GM19238 (cell line): ENCODE data around the gene TTBK2.
"Not testable (repeated sequence)": the region's sequence is repeated elsewhere in the genome, so short reads cannot be mapped to it uniquely, and the experiment has no call there.

Experiments used
- DNase-seq: peaks from one replicate; pipeline ENCODE4 v3.0.0; 2011; ENCODE audit warnings: low spot score; ENCODE audit not compliant: insufficient read length

The TTBK2 gene

DNA sequence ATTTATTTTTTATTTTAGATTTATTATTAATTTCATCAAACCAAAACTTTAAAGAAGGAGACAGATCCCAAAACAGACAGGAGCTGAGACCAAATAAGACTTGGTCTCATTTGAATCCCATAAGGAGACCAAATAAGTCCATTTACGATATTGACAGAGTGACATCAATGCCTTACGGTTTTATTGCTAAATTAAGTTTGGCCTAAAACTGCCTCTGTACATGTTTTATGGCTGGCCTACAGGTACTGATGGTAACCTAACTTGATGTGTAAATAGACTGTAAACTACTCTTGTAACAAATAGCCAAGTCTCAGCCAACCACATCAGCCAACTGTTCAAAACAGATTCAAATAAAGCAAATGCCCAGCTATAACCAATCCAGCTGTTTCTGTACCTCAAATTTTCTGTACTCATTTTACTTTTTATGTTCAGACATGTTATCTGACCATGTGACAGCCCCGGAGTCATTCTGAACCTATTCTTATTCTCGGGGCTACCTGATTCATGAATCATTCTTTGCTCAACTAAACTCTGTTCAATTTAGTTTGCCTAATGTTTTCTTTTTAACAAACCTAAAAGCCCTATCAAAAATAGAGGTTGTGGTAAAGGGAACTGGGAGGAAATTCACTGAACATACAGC is 94.2 kb downstream of the TTBK2 start:
- no peak for DNase-seq

DNA sequence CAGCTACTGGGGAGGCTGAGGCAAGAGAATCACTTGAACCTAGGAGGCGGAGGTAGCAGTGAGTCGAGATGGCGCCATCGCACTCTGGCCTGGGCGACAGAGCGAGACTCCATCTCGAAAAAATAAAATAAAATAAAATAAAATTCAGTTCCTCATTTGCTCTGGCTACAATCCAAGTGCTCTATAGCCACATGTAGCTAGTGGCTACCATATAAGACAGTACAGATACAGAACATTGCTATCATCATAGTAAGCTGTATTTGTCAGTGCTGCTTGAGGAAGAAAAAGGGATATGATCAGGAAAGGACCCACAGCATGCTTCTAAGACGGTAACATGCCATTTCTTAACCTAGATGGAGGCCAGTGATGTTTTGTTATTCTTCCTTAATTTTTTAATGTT is 95.0 kb downstream of the TTBK2 start:
- no peak for DNase-seq

DNA sequence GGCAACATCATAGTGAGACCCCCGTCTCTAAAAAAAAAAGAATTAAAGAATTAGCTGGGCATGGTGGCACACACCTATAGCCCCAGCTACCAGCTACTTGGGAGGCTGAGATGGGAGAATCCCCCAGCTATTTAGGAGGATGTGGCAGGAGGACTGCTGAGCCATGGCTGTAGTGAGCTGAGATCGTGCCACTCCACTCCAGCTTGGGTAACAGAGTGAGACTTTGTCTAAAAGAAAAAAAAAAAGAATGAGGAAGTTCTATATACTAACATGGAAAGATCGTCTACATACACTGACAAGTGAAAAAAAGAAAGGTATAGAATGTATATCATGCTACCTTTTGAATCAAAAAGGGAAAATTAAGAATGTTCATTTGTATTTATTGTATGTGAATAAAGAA is 99.8 kb downstream of the TTBK2 start:
- DNase-seq = no peak

DNA sequence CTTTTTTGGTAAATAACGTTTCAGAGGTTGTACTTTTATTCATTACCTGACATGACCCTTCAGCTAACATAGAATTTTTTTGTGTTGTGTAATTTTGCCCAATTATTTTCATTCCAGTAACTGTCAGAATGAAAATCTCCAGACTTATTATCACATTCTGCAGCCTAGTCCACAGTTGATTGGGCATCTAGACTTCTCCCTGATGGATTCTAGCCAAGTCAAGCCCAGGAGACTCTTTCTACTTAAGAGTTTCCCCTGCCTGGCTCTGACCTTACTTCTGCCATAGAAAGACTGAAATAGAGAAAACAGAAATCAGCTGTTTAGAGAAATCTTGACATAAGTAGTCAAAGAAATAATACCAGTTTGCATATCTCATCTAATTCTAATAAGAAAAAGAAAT is 100.8 kb downstream of the TTBK2 start:
- no peak for DNase-seq

DNA sequence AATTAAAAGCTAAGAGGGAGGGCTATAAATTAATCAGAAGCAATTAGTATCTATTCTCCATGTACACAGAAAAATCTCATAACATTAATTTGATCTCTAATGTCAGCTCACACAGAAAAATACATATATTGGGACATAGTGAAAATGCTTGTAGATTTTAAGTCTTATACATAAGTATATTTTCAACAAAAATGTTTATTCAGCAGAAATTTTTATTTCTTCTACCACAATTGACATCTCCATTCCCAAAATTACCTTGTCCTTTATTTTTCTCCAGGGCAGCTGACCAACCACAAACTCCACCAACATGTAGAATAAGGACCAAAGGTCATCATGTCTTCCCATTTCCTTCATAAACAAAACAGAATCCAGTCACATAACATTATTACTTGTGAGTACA is 109.1 kb downstream of the TTBK2 start:
- DNase-seq = no peak

DNA sequence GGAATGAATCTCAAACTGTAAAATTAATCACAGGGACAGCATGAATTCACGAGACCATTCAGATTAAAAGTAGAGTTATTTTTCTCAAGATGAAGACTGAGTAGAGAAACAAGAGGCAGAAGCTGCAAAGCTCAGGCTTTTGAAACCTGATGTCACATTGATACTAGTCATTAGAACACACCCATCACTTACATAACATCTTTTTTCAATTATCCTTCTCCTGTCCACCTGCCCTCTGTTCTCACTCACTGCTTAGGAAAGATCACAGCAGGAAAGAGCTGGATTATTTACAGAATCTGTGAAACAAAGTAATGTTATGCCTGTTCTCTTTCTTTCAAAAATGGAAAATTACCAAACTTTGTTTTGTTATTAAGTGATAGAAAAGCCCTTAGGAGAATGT is 111.7 kb downstream of the TTBK2 start:
- no peak for DNase-seq

DNA sequence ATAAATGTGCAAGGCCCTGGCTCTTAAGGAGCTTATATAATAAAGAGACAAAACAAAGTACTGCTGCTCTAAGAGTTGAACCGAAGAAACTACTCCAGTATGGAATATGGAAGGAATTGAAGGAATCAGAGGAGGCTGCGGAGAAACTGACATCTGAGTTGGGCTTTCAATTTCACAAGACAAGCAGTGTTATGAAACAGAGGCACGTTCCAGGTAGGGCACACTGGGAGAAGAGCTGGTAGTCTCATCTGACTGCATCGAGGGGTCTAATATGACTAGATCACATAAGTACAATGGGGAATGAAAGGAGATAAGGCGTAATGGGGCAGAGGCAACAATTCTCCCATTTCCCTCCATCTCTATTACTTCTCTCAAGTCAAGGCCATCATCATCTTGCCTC is 115.3 kb downstream of the TTBK2 start:
- DNase-seq = no peak

DNA sequence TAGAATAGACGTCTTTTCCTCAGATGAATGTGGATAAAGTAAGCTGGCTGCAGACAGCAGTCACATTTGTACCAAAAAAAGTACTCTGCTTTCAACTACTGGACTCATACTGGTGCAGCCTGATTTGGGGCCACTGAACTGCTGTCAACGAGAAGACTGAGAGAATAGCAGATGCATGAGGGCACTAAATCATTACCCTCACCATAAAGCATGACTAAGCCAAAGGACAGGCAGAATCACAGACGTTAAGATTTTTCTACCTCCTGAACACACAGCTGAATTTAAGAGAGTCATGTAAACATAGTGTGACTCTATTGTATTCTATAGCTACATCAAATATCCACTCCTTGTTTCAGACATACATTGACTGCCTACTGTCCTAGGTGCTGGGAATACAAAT is 115.8 kb downstream of the TTBK2 start:
- no peak for DNase-seq

DNA sequence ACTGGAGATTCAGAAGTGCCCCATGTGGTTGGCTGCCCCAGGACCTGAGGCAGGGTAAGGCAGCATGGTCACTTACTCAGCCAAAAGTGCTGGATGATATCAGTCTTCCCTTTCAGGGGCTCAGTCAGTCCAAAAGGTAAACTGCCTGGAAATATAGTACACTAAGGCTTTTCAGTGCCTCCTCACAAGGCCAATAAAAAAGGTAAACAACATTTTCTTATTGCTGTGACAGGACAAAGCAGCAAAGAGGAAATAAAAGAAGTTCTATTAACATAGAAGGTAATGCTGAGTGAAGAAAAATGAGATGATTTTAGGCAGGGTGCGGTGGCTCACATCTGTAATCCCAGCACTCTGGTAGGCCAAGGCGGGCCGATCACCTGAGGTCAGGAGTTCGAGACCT is 117.1 kb downstream of the TTBK2 start:
- DNase-seq = no peak

DNA sequence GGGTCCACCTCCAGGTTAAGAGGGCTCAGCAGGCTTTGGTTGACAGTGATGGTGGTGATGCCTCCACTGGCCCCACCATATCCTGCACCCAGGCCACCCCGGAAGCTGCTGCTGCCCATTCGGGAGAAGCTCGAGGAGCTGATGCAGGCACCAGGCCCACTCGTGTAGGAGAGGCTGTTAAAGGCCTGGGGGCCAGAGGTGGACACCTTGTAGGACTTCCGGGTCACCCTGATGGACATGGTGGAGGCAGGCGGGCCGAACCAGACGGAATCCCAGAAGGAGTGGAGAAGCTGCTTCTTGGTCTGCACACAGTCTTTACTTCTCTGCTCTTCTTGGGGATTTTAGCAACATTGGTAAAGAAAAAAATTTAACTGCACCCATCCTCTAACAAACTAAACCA is 118.4 kb downstream of the TTBK2 start:
- no peak for DNase-seq

DNA sequence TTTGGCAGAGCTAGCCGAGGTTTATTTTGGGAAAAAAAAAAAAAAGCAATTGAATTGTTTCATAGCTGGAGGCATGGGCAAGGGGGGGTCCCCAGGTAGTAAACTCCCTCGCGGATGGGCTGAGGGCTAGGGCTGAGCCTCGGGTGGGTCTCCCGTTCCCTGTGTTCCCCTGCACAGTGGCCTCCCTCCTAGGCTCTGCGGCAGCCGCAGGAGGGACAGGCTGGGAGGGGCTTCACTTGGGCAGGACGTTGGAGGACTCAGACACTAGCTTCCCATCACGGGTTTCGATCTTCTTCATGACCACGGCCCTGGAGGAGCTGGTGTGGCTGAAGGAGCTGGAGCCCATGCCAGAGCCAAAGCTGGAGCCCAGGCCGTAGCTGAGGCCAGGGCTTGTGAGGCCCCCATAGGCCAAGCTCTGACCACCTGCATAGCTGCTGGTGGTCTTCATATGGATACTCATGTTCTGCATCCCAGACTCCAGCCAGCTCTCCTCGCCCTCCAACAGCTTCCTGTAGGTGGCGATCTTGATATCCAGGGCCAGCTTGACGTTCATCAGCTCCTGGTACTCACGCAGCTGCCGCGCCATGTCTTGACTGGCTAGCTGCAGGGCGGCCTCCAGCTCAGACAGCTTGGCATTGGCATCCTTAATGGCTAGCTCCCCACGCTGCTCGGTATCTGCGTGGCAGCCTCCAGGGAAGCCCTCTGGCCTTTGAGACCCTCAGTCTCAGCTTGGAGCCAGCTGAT is 119.7 kb downstream of the TTBK2 start:
- no peak for DNase-seq

DNA sequence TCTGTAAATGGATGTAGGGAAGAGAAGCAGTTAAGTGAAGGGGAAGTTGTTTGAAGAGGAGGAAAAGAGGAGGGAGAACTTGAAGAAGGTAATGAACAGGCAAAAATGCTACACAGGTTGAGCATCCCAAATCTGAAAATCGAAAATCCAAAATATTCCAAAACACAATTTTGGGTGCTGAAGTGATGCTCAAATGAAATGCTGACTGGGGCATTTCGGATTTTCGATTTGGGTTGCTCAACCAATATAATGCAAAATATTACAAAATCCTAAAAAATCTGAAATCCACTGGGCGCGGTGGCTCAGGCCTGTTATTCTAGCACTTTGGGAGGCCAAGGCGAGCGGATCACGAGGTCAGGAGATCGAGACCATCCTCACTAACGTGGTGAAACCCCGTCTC is 121.8 kb downstream of the TTBK2 start:
- no peak for DNase-seq

DNA sequence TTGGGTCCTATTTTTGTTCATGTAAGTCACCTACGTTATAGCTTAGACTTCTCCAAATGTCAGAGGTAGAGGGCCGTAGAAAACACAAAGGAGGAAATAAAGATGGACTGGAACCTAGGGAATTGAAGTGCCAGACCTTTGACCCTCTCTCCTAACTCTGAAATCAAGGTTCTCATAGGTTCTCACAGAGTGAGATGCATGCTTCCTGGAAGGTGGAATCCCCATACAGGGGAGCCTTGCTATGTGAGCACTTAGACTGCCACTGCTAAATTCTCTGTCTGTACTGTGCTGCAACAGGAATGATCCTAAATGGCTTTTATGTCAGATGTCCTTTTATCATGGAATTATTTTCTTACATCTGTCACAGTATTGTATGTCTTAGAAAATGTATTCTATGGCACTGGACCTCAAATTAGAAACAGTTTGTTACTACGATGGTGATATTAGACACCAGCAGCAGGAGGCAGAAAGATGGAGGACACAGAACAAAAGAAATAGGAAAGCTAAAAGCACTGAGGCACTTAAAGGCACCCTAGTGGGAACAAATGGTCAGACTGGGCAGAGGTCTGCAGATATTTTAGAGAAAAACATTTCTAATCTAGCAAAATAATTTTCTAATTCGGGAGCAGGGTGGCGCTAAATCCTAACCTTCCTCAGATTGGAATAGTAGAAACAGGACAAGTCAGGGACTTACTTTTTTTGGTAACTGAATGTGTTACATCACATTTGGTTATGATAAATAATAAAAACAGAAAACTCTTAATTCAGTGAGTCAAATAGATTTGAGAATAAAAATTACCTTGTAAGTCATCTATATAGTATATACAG is 123.4 kb downstream of the TTBK2 start:
- no peak for DNase-seq

DNA sequence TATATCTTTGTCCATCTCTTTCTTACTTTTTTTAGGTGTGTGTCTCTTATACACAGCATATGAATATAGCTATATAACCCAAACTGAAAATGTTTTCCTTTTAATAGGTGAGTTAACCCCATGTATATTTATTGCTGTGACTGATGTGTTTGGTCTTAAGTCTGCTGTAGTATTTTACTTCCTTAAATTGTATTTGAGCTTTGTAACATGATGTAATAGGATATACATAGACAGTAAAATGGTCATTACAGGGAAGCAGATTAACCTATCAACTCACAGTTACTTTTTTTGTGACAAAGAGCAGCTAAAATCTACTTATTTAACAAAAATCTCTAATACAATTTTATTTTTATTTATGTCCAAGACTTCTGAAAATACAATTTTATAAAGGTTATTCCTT is 131.9 kb downstream of the TTBK2 start:
- DNase-seq = no peak

DNA sequence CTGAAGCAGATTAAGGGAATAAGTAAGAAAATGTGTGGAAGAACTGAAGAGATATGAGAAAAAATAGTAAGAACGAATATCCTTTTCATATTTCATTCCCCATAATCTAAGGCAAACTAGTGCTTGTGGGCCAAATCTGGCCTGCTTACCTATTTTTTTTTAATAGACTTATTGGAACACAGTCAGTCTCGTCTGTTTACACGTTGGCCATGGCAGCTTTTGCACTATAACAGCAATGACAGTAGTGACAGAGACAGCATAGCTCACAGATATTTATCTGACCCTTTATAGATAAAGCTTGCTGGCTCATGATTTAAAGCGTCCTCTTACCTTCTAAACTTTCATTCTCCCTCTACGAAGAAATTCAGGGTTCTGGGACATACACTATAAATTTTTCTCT is 133.6 kb downstream of the TTBK2 start:
- DNase-seq = no peak

DNA sequence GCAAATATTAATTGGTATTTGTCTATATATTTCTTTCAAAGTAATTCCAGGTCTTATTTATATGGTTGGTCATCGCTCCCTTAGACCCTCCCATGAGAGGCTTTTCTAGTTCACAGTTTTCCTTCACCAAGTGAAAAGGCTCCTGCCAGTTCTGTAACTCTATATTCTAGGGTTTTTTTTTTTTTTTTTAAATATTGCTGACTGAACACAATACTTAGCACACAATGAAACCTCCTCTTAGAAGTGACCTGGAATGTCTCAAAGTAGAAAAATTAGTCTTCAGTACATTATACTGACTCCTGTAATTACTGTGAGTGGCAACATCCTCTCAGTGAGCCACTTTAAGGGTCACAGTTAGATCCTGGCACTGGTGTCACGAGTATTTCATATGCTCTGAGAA is 135.0 kb downstream of the TTBK2 start:
- no peak for DNase-seq

DNA sequence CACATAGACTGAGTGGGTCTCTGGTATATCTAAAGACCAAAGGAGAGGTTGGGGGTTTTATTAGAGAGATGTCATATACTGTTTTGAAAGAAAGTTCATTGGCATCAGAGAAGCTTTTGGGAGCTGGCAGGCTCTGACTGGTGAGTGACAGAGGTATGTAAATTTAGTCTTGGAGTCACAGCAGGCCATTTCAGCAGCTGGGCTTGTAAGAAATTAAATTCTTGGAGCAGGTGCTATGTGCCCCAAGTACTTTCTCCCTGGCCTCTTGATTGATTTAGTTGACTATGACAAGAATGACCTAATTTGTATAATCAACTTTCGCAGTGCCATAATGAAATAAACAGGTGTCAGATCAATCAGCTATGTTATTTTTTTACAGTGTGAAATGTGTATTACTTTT is 135.9 kb downstream of the TTBK2 start:
- DNase-seq = no peak

DNA sequence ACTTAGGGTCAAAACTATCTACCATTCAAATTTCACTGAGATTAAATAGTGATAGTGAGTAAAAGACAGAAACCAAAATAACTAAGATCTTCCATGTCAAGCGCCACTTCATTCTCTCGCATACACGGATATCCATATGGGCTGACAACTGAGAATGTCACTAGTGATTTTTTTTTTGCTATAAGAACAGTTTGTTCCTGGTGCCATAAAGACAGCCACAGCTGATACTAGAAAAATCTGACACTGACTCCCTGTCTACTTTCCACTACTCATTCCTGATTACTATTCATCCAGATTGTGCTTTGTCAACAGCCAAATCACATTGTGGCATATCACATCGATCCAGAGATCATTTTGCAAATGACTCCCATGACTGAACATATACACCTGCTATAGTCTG is 137.9 kb downstream of the TTBK2 start:
- DNase-seq = no peak

DNA sequence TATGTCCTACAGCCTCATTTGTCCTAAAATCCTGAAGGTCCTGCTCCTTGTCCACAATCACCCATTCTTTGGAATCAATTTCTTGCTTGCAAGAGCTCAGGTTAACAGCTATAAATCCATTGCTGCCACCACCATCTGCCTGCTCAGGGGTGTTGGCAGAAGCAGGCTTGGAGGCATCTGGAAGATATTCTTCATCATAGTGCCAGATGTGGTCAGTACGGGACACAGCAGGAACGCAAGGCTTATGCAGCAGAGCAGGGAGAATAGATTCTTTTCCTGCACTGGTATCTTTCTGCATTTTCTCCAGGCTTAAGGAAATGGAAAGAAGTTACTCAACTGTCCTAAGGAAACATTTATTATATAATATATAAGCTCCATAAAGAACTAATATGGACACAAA is 145.2 kb downstream of the TTBK2 start:
- DNase-seq = no peak

DNA sequence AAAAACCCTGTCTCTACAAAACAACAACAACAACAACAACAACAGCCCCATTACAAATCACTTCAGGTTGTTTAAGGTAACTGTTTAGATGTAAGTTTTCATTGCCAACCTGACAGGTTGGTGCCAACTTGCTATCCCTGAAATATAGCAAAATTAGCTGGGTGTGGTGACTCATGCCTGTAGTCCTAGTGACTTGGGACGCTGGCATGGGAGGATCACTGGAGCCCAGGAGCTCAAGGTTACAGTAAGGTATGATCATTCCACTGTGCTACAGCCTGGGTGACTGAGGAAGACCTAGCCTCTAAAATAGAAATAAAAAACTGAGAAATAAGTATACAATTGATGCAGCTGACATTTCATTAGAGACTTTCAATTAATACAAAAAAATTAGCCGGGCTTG is 147.7 kb downstream of the TTBK2 start:
- DNase-seq = no peak

DNA sequence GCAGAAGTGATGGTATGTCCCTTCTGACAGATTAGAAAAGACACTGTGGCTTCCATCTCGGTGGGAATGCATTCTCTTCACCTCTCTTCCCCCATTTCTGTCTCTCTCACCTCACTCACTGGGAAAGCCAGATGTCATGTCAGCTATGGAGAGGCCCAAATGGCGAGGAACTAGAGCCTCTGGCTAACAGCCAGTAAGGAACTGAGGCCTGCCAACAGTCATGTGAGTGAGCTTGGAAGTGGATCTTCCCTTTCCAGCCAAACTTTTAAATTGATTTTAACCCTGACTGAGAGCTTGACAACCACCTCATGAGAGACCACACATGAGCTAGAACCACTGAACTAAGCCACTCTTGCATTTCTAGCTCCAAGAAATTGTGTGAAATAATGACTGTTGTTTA is 148.4 kb downstream of the TTBK2 start:
- no peak for DNase-seq

DNA sequence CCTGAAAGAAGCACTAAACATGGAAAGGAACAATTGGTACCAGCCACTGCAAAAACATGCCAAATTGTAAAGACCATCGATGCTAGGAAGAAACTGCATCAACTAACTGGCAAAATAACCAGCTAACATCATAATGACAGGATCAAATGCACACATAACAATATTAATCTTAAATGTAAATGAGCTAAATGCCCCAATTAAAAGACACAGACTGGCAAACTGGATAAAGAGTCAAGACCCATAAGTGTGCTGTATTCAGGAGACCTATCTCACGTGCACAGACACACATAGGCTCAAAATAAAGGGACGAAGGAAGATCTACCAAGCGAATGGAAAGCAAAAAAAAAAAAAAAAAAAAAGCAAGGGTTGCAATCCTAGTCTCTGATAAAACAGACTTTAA is 154.5 kb downstream of the TTBK2 start:
- not testable (repeated sequence) for DNase-seq
